CD4-positive, alpha-beta T cell treated with Interleukin-6 at 100 ng/mL for 8 hours (primary cell): Measurements from ENCODE around the gene ZGLP1.
A peak's percentile ranks its signal among the peaks of the same experiment; 100 is the strongest.

Source experiments
- DNase-seq: peaks from one replicate; pipeline ENCODE4 v3.0.0-alpha.2; 2020; ENCODE audit warnings: mixed read lengths, low spot score

ZGLP1 gene

DNA sequence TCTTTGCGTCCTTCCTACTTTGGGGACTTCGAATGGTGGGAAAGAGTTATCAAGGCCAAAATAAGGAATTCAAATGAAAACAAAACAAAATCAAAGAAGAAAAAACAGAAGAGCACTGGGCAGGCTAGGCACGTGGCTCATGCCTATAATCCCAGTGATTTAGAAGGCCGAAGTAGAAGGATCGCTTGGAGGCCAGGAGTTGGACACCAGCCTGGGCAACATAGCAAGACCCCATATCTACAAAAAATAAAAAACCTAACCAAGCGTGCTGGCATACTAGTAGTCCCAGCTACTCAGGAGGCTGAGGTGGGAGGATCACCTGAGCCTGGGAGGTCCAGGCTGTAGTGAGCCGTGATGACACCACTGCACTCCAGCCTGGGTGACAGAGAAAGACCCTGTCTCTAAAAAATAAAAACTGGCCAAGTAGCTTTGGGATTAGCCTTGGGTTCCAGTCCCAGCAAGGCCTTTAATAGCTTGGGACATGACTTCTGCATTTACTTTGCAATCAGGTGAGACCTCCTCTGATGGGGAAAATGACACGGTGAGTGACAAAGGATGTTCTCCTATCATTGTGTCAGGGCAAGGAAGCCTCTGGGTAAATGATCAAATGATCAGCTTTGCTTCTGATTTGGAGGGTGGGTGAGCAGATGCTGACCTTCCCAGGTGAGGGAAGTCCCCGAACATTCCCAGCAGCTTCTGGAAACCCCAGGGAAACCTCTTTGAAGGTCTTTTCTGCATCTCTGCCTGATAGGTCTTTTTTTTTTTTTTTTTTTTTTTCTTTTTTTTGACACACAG is 31.6 kb downstream of the ZGLP1 start:
- no peak for DNase-seq

DNA sequence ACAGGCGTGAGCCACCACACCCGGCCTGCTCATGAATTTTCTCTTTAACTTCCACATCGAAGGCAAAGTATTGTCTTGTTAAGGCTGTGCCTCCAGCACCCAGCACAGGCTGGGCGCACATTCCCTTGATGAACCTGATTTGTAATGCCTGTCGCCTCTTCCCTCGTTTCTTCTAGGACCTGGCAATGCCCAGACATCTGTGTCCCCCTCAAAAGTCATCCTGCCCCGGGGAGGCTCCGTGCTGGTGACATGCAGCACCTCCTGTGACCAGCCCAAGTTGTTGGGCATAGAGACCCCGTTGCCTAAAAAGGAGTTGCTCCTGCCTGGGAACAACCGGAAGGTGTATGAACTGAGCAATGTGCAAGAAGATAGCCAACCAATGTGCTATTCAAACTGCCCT is 35.0 kb downstream of the ZGLP1 start:
- DNase-seq, result no peak

DNA sequence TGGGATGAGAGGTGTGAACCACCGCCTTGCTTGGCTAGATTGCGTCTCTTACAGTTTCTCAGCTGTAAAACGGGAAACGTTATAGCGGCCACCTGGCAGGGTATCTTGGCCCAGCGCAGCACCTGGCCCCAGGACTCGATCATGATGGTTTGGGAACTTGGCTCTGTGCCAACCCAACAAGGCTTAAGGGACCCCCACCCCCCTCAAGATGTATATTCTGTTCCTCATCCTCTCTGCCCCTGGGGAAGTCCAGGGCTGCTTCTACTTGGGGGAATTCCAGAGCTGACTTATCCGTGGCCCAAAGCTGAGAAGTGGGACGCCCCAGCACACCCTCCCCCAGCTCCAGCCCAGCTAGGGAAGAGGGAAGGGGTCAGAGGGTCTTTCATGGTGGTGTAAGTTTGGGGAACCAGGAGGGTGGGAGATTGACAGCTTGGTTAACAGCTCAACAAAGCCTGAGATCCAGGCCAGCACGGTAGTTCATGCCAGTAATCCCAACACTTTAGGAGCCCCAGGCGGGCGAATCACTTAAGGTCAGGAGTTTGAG is 38.0 kb downstream of the ZGLP1 start:
- peak; percentile 44 for DNase-seq

DNA sequence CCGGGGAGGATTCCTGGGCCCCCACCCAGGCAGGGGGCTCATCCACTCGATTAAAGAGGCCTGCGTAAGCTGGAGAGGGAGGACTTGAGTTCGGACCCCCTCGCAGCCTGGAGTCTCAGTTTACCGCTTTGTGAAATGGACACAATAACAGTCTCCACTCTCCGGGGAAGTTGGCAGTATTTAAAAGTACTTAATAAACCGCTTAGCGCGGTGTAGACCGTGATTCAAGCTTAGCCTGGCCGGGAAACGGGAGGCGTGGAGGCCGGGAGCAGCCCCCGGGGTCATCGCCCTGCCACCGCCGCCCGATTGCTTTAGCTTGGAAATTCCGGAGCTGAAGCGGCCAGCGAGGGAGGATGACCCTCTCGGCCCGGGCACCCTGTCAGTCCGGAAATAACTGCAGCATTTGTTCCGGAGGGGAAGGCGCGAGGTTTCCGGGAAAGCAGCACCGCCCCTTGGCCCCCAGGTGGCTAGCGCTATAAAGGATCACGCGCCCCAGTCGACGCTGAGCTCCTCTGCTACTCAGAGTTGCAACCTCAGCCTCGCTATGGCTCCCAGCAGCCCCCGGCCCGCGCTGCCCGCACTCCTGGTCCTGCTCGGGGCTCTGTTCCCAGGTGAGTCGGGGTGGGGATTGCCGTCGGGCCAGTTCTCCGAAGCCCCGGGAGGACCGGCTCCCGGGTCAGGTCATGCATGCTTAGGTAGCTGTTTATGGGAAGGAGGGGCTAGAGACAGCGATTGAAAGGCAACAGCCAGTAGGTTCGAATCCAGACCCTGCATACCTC is 38.8 kb downstream of the ZGLP1 start, which contains the start of gene ICAM1:
Gene ICAM1, plus strand, starts transcription at position 505 of the 779 bp plus-strand sequence. Its CDS starts 40 bp downstream, at position 545.
- DNase-seq, result peak; percentile 72

DNA sequence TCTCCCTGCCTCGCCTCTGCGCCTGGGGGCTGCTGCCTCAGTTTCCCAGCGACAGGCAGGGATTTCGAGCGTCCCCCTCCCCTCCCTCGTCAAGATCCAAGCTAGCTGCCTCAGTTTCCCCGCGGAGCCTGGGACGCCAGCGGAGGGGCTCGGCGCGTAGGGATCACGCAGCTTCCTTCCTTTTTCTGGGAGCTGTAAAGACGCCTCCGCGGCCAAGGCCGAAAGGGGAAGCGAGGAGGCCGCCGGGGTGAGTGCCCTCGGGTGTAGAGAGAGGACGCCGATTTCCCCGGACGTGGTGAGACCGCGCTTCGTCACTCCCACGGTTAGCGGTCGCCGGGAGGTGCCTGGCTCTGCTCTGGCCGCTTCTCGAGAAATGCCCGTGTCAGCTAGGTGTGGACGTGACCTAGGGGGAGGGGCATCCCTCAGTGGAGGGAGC is 39.4 kb downstream of the ZGLP1 start:
- peak; percentile 62 for DNase-seq

DNA sequence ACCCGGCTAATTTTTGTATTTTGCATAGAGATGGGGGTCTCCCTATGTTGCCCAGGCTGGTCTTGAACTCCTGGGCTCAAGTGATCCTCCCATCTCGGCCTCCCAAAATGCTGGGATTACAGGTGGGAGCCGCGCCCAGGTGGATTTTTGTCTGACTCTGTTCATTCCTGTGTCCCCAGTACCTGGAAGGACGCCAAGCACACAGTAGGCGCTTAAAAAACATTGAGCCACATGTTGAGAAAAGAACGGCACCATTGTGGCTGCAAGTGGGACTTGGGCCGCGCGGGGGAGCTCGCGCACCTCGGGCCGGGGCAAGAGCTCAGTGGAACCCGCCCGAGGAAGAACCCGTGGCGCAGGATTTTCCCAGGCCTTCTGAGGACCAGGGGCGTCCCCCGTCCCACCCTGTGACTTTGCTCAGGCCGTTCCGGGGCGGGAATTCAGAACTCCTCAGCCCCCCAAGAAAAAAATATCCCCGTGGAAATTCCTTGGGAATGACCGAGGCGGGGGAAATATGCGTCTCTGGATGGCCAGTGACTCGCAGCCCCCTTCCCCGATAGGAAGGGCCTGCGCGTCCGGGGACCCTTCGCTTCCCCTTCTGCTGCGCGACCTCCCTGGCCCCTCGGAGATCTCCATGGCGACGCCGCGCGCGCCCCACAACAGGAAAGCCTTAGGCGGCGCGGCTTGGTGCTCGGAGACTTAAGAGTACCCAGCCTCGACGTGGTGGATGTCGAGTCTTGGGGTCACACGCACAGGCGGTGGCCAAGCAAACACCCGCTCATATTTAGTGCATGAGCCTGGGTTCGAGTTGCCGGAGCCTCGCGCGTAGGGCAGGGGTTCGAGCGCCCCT is 40.1 kb downstream of the ZGLP1 start:
- DNase-seq, result peak; percentile 83

DNA sequence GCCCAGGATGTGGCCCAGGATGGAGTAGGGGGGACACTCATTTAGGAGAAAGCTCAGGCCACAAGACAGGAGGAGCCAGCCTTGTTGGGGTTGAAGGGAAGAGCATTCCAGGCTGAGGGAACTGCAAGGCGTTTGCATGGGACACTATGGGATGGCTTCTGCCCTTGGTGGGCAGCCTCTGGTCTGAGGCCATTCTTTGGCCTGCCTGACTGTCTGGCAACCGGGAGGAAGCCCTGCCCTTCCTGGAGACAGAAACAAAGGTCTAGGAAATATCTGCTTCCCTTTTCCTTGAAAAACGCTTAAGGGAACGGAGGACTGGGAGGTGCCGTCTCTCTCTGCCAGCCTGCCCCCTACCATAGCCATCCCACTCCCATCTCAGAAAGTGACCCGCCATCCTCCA is 41.5 kb downstream of the ZGLP1 start:
- no peak for DNase-seq

DNA sequence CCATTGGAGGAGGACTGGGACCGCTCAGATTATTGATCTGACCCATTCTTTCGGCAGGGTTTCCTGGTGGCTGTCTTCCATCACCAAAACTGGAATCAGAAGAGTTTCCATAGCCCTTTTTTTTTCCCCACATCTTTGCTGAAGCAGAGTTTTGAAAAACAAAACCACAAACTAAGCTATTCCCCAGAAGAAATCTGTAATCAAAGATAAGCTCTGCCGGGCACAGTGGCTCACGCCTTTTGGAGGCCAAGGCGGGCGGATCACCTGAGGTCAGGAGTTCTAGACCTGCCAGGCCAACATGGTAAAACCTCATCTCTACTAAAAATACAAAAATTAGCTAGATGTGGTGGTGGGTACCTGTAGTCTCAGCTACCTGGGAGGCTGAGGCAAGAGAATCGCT is 42.9 kb downstream of the ZGLP1 start:
- DNase-seq, result no peak

DNA sequence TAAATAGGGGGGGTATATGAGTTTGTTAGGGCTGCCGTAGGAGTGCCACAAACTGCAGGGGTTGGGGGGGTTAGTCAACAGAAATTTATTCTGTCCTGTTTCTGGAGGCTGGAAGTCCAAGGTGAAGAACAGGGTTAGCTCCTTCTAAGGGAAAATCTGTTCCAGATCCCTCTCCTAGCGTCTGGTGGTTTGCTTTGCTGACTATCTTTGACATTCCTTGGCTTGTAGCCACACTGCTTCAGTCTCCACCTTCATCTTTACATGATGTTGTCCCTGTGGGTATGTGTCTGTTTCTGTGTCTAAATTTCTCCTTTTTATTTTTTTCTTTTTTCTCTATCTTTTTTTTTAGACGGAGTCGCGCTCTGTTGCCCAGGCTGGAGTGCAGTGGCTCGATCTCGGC is 46.8 kb downstream of the ZGLP1 start:
- DNase-seq, result no peak

DNA sequence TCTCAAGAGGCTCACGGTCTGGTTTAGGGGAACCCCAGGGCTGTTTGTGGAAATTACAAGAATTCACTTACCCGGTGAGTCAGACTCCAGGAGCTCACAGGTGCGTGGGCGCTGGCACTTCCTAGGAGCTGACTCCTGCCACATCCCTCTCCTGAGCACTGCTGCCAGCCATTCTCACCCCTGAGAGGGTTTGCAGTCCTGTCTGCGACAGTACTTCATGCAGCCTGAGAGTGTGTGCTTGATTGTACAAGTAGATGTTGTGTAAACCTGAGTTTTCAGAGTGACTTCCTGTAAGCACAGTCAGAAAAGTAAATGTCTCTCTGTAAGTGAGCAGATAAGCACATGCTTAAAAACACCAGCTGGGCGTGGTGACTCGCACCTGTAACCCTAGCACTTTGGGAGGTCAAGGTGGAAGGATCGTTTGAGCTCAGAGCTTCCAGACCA is 49.5 kb downstream of the ZGLP1 start:
- peak; percentile 10 for DNase-seq

DNA sequence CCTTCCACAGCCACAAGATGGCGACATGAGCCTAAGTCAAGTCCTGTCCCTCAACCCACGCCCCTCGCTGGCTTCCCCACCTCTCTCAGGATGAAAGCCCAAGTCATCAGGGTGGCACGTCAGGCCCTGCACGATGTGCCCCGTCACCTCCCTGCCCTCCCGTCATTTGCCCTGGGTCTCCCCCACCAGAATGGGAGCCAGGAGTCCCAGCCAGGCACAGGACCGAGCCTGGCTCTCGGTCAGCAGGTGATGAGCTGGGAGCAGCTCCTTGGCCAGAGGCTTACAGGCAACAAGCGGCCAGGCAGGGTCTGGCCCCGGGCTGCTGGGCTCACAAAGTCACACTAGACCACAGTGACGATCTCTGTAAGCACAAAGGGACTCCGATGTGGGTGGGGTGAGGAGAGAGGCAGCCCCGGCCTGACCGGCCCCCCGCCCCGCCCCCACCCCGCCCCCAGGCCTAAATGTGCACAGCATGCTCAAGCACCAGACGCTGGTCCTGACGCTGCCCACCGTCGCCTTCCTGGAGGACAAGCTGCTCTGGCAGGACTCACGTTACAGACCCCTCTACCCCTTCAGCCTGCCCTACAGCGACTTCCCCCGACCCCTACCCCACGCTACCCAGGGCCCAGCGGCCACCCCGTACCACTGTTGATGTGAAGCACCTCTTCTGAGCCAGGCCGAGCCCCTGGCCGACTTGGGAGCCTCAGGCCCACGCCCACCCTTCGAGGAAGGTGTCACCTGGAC is 50.3 kb downstream of the ZGLP1 start:
- DNase-seq, result peak; percentile 84

DNA sequence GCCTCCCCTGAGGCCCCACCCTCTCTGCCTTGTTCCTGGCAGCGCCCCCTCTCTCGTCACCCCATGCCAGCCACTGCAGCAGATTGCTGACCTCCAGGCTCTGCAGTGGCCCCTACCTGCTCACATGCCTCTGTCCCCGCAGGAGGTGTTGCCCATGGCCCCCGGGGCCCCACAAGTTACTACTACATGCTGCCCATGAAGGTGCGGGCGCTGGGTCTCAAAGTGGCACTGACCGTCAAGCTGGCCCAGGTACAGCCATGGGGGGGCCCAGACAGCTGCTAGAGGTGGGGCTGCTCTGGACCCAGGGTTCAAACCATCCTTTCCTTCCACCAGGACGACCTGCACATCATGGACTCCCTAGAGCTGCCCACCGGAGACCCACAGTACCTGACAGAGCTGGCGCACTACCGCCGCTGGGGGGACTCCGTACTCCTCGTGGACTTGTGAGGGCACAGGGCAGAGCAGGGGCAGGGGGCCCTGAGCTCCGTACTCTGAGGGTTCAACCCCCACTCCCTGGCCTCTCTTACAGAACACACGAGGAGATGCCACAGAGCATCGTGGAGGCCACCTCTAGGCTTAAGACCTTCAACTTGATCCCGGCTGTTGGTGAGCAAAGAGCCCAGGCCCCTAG is 51.4 kb downstream of the ZGLP1 start:
- no peak for DNase-seq

DNA sequence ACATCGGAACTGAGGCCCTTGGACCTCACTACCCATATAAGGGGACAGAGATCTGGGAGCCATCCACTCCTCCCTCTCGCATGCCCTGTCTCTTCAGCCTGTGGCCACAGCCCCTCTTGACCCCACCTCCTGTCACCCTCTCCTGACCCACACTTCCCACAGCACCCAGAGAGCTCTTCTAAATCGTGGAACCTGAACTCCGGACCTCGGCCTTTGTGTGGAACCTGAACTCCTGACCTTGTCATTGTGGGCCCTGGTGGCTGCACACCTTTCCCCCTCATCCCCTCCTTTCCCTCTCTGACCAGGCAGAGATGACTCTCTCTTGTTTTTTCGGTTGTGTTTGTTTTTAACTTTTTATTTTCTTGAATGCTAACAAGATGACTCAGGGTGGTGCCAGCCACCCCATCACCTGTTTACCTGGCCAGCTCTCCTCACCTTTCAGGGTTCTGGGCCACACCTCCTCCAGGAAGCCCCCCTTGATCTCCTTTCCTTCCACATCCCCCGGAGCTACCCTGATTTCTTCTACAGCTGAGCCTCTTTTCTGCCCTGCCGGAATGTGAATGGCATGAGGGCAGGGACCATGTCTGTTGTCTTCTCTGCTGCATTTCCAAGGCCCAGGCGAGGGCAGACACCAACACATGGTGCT is 52.5 kb downstream of the ZGLP1 start:
- DNase-seq, result no peak

DNA sequence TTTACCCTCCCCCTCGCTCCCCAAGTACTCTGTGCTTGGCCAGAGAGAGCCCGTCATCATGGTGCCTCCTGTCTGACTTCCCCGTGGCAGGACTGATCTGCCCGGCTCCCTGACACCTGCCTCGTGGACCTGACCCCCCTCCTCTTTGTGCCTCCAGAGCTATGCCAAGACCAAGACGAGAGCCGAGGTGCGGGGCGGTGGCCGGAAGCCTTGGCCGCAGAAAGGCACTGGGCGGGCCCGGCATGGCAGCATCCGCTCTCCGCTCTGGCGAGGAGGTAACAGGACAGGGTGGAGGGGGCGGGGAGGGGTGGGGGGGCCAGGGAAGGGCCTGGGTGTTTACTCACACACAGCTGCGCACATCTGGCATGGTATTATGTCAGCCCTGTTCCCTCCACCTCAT is 53.1 kb downstream of the ZGLP1 start:
- no peak for DNase-seq

DNA sequence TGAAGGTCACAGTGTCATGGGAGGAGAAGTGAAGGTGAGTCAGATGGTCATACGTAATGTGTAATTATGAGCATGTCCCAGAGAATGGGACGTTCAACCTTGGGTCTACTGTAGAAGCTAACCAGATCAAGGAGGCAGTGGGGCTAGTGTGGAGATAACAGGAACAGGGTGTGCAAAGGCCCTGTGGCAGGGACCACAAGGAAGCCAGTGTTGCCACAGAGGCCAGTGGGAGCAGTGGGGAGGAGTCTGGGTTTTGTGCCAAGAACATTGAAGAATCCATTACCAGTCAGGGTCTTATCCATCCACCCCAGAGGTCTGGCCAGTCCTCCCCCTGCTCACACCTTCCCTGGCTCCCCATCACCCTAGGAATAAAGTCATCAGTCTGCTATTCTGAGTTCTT is 54.3 kb downstream of the ZGLP1 start:
- no peak for DNase-seq
